Mesenchymal stem cell (in vitro differentiated cells and primary cell): ENCODE results near the gene FARP1.

Experiments
- DNase-seq: peaks from one replicate; pipeline ENCODE4 v3.0.0-alpha.2; 2013
- H2AFZ ChIP-seq: one replicate; pipeline ENCODE4 v1.6.1; 2013; ENCODE audit warnings: low read depth, mild to moderate bottlenecking, control low read depth, inconsistent platforms, low read length, moderate library complexity
- H2AK5ac ChIP-seq: 2 replicates; pipeline ENCODE4 v1.6.1; 2013; ENCODE audit warnings: low read length, moderate library complexity, mild to moderate bottlenecking, inconsistent platforms; ENCODE audit not compliant: severe bottlenecking
- H2BK120ac ChIP-seq: one replicate; pipeline ENCODE4 v1.6.1; 2013; ENCODE audit warnings: low read depth, mild to moderate bottlenecking, inconsistent platforms, low read length, moderate library complexity
- H2BK12ac ChIP-seq, 2 experiments: one replicate each; pipeline ENCODE4 v1.6.1; 2013; ENCODE audit warnings: inconsistent platforms in 2 of 2, low read length in 2 of 2, mild to moderate bottlenecking in 2 of 2, moderate library complexity in 2 of 2, control low read depth in 1 of 2
- H2BK15ac ChIP-seq: one replicate; pipeline ENCODE4 v1.6.1; 2013; ENCODE audit warnings: mild to moderate bottlenecking, low read depth, inconsistent platforms; ENCODE audit not compliant: poor library complexity, severe bottlenecking
- H2BK5ac ChIP-seq: 2 replicates; pipeline ENCODE4 v1.6.1; 2013; ENCODE audit warnings: low read depth, mild to moderate bottlenecking, low read length, control low read depth, inconsistent platforms; ENCODE audit not compliant: poor library complexity, severe bottlenecking
- H3K14ac ChIP-seq, 2 experiments: one replicate each; pipeline ENCODE4 v1.6.1; 2013; ENCODE audit warnings: inconsistent platforms in 2 of 2, low read length in 2 of 2, control low read depth in 1 of 2, mild to moderate bottlenecking in 1 of 2, moderate library complexity in 1 of 2
- H3K18ac ChIP-seq, 2 experiments: one replicate each; pipeline ENCODE4 v1.6.1; 2013; ENCODE audit warnings: inconsistent platforms in 2 of 2, low read length in 2 of 2, control low read depth in 1 of 2, low read depth in 1 of 2, mild to moderate bottlenecking in 1 of 2
- H3K23ac ChIP-seq, 2 experiments: one replicate each; pipeline ENCODE4 v1.6.1; 2013; ENCODE audit warnings: inconsistent platforms in 2 of 2, low read length in 2 of 2, mild to moderate bottlenecking in 2 of 2, moderate library complexity in 2 of 2, control low read depth in 1 of 2
- H3K27ac ChIP-seq: 2 replicates; pipeline ENCODE4 v1.5.1; 2013; ENCODE audit warnings: mild to moderate bottlenecking, moderate library complexity, low read length, control low read depth, inconsistent platforms; ENCODE audit not compliant: poor library complexity, severe bottlenecking
- H3K27me3 ChIP-seq, 2 experiments: 2 replicates each; pipeline versions ENCODE4 v1.6.1 to v1.7.0; 2013; ENCODE audit warnings: low read length in 2 of 2, mild to moderate bottlenecking in 2 of 2, moderate library complexity in 2 of 2, control low read depth in 1 of 2, inconsistent platforms in 1 of 2; ENCODE audit not compliant: control insufficient read depth in 1 of 2, insufficient read depth in 1 of 2
- H3K36me3 ChIP-seq, 2 experiments: 2 replicates each; pipeline versions ENCODE4 v1.6.1 to v1.7.0; 2013; ENCODE audit warnings: low read length in 2 of 2, control low read depth in 1 of 2, inconsistent platforms in 1 of 2, low read depth in 1 of 2, mild to moderate bottlenecking in 1 of 2; ENCODE audit not compliant: insufficient read depth in 2 of 2, control insufficient read depth in 1 of 2
- H3K4ac ChIP-seq, 2 experiments: one replicate each; pipeline ENCODE4 v1.6.1; 2013; ENCODE audit warnings: inconsistent platforms in 2 of 2, low read length in 2 of 2, mild to moderate bottlenecking in 2 of 2, moderate library complexity in 2 of 2, control low read depth in 1 of 2, low read depth in 1 of 2
- H3K4me1 ChIP-seq: 2 replicates; pipeline ENCODE4 v1.6.1; 2013; ENCODE audit warnings: low read depth, low read length, control low read depth; ENCODE audit not compliant: control insufficient read depth, insufficient read depth
- H3K4me2 ChIP-seq: 2 replicates; pipeline ENCODE4 v1.6.1; 2013; ENCODE audit warnings: low read length, mild to moderate bottlenecking, inconsistent platforms; ENCODE audit not compliant: poor library complexity, severe bottlenecking
- H3K4me3 ChIP-seq, 2 experiments: 2 replicates each; pipeline versions ENCODE4 v1.5.1 to v1.7.0; 2013; ENCODE audit warnings: low read length in 2 of 2, mild to moderate bottlenecking in 2 of 2, control low read depth in 1 of 2, low read depth in 1 of 2; ENCODE audit not compliant: insufficient read depth in 1 of 2
- H3K79me1 ChIP-seq: replicated peaks from 2 replicates; pipeline ENCODE4 v1.6.1; 2013; ENCODE audit warnings: mild to moderate bottlenecking, control low read depth, low read length, inconsistent platforms; ENCODE audit not compliant: poor library complexity, severe bottlenecking
- H3K9ac ChIP-seq: 2 replicates; pipeline ENCODE4 v1.7.0; 2013; ENCODE audit warnings: mild to moderate bottlenecking, low read length, moderate library complexity
- H3K9me3 ChIP-seq: 2 replicates; pipeline ENCODE4 v1.7.0; 2013; ENCODE audit warnings: mild to moderate bottlenecking, low read length; ENCODE audit not compliant: control insufficient read depth
- H4K8ac ChIP-seq: one replicate; pipeline ENCODE4 v1.6.1; 2013; ENCODE audit warnings: inconsistent platforms, mild to moderate bottlenecking, low read length, moderate library complexity
- H4K91ac ChIP-seq: one replicate; pipeline ENCODE4 v1.6.1; 2013; ENCODE audit warnings: mild to moderate bottlenecking, low read length, inconsistent platforms
- WGBS: methylation state at CpG from one replicate; pipeline ENCODE4 v1.1.7; 2013; ENCODE audit warnings: mixed read lengths; 5-methylcytosine and 5-hydroxymethylcytosine counted together

Gene FARP1

GRCh38 chr13:98157609-98158008 is 14.7 kb downstream of the FARP1 start:
- Histone ChIP-seq H3K4me2 (no peak overlapping the region), H3K4me3 (no peak overlapping the region)
- 86% methylated on average over 1 of the region's 1 CpG for WGBS

GRCh38 chr13:98158172-98158899 is 15.4 kb downstream of the FARP1 start:
- Histone ChIP-seq H3K9ac (no peak overlapping the region), H2BK12ac (no peak overlapping the region), H3K4me3 (no peak overlapping the region), H2BK120ac (no peak overlapping the region), H3K27ac (no peak overlapping the region), H3K4me2 (no peak overlapping the region), H3K9me3 (no peaks in the 10 kb centered on the region), H2AK5ac (no peak overlapping the region), H2BK15ac (no peak overlapping the region), H3K14ac (no peak overlapping the region), H3K4me1 (peaks cover 4% of the 10 kb centered on the region), H4K8ac (no peak overlapping the region), H3K36me3 (peaks cover 0 to 14% of the 10 kb centered on the region in 2 experiments), H2AFZ (no peak overlapping the region), H2BK5ac (no peak overlapping the region), H3K27me3 (no peaks in the 10 kb centered on the region), H3K4ac (no peak overlapping the region), H3K23ac (no peak overlapping the region), H4K91ac (no peak overlapping the region), H3K79me1 (peaks cover 21% of the 10 kb centered on the region), H3K18ac (no peak overlapping the region)
- WGBS: 99% methylated on average over 5 of the region's 5 CpGs
- DNase-seq: no peak

More at GRCh38 chr13:98157609-98158008, 14.7 kb downstream of the FARP1 start:
- Histone ChIP-seq H3K79me1 (peaks cover 18% of the 10 kb centered on the region), H2BK12ac (no peak overlapping the region), H2AFZ (no peak overlapping the region), H2BK120ac (no peak overlapping the region), H3K18ac (no peak overlapping the region), H3K36me3 (peaks cover 0 to 14% of the 10 kb centered on the region in 2 experiments), H3K23ac (no peak overlapping the region), H2AK5ac (no peak overlapping the region), H3K9ac (no peak overlapping the region), H2BK5ac (no peak overlapping the region), H3K9me3 (no peaks in the 10 kb centered on the region), H3K27me3 (no peaks in the 10 kb centered on the region), H3K14ac (no peak overlapping the region), H4K8ac (no peak overlapping the region), H3K27ac (no peak overlapping the region), H3K4me1 (peaks cover 4% of the 10 kb centered on the region), H4K91ac (no peak overlapping the region), H2BK15ac (no peak overlapping the region), H3K4ac (no peak overlapping the region)
- DNase-seq: no peak

- H3K9ac ChIP-seq: no peak overlapping the region
- H3K36me3 ChIP-seq: peaks cover 0 to 4% of the 10 kb centered on the region in 2 experiments
- no peak overlapping the region for H3K27ac ChIP-seq
- H4K91ac ChIP-seq: no peak overlapping the region
- no peak for DNase-seq
- H4K8ac ChIP-seq: no peak overlapping the region
- no peak overlapping the region for H2AFZ ChIP-seq
- H3K18ac ChIP-seq: no peak overlapping the region
- H2BK120ac ChIP-seq: no peak overlapping the region
- no peak overlapping the region for H3K14ac ChIP-seq
- peaks cover 19% of the 10 kb centered on the region for H3K79me1 ChIP-seq
- H3K23ac ChIP-seq: no peak overlapping the region
- H2BK12ac ChIP-seq: no peak overlapping the region
- no peak overlapping the region for H2BK15ac ChIP-seq
- 95% methylated on average over 4 of the region's 5 CpGs for WGBS
- no peak overlapping the region for H3K4me3 ChIP-seq
- H3K4me2 ChIP-seq: no peak overlapping the region
- no peaks in the 10 kb centered on the region for H3K27me3 ChIP-seq
- no peak overlapping the region for H3K4ac ChIP-seq
- H2AK5ac ChIP-seq: no peak overlapping the region
- H3K9me3 ChIP-seq: no peaks in the 10 kb centered on the region
- no peak overlapping the region for H2BK5ac ChIP-seq
- peaks cover 2% of the 10 kb centered on the region for H3K4me1 ChIP-seq
Measured at GRCh38 chr13:98162935-98163334, 20.0 kb downstream of the FARP1 start.

GRCh38 chr13:98169331-98169730 is 26.4 kb downstream of the FARP1 start:
- Histone ChIP-seq H2BK120ac (no peak overlapping the region), H3K4me2 (no peak overlapping the region), H4K8ac (no peak overlapping the region), H2BK5ac (no peak overlapping the region), H3K4me1 (peaks cover 13% of the 10 kb centered on the region), H3K4me3 (no peak overlapping the region), H3K9ac (no peak overlapping the region), H2BK15ac (no peak overlapping the region), H3K79me1 (peaks cover 9% of the 10 kb centered on the region), H2AFZ (no peak overlapping the region), H2BK12ac (no peak overlapping the region), H3K9me3 (no peaks in the 10 kb centered on the region), H3K18ac (no peak overlapping the region), H3K27me3 (no peaks in the 10 kb centered on the region), H3K23ac (no peak overlapping the region), H3K4ac (no peak overlapping the region), H4K91ac (no peak overlapping the region), H3K14ac (no peak overlapping the region), H3K36me3 (no peaks in the 10 kb centered on the region), H3K27ac (no peak overlapping the region), H2AK5ac (peak overlapping the region; percentile 75)
- DNase-seq: no peak
- WGBS: no CpG with 5 or more reads among the region's 3 CpGs
